ENCODE measurements around the gene ZFPM1.

ZFPM1 gene

DNA sequence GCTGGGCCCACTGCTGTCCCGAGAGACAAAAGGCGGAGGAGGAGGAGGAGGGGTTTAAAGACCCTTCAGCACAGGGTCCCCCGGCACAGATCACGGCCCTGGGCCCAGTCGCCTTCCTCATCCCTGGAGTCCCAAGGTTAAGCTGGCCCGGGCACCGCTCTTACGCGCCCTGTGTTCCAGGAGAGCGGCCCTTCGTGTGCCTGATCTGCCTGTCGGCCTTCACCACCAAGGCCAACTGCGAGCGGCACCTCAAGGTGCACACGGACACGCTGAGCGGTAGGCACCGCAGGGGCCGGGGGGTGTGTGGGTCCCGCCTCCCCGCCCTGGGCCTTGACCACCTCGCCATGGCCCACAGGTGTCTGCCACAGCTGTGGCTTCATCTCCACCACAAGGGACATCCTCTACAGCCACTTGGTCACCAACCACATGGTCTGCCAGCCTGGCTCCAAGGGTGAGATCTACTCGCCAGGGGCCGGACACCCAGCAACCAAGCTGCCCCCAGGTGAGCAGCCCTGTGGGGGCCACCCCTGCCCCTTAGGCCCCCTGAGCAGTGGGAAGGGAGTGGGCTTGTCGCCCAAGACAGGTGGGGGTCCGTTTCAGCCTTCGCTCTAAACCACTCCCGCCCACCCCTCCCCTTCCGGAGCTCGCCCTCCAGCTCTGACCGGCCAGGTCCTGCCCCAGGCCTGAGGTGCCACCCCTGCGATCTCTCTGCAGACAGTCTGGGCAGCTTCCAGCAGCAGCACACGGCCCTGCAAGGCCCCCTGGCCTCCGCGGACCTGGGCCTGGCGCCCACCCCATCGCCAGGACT is 79.6 kb downstream of the ZFPM1 start:
- DNase-seq: no peak

DNA sequence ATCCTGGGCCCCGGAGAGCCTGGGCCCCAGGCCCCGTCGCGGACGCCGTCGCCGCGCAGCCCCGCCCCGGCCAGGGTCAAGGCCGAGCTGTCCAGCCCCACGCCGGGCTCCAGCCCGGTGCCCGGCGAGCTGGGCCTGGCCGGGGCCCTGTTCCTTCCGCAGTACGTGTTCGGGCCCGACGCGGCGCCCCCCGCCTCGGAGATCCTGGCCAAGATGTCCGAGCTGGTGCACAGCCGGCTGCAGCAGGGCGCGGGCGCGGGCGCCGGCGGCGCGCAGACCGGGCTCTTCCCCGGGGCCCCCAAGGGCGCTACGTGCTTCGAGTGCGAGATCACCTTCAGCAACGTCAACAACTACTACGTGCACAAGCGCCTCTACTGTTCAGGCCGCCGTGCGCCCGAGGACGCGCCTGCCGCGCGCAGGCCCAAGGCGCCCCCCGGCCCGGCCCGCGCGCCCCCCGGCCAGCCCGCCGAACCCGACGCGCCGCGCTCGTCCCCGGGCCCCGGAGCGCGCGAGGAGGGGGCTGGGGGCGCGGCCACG is 80.4 kb downstream of the ZFPM1 start:
- DNase-seq: peak; percentile 4

DNA sequence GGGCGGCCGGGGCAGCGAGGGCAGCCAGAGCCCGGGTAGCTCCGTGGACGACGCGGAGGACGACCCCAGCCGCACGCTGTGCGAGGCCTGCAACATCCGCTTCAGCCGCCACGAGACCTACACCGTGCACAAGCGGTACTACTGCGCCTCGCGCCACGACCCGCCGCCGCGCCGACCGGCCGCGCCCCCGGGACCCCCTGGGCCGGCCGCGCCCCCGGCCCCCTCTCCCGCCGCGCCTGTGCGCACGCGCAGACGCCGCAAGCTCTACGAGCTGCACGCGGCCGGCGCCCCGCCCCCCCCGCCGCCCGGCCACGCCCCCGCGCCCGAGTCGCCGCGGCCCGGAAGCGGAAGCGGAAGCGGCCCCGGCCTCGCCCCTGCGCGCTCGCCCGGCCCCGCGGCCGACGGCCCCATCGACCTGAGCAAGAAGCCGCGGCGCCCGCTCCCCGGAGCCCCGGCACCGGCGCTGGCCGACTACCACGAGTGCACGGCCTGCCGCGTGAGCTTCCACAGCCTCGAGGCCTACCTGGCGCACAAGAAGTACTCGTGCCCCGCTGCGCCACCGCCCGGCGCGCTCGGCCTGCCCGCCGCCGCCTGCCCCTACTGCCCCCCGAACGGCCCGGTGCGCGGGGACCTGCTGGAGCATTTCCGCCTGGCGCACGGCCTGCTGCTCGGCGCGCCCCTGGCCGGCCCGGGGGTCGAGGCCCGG is 81.0 kb downstream of the ZFPM1 start:
- DNase-seq: no peak

DNA sequence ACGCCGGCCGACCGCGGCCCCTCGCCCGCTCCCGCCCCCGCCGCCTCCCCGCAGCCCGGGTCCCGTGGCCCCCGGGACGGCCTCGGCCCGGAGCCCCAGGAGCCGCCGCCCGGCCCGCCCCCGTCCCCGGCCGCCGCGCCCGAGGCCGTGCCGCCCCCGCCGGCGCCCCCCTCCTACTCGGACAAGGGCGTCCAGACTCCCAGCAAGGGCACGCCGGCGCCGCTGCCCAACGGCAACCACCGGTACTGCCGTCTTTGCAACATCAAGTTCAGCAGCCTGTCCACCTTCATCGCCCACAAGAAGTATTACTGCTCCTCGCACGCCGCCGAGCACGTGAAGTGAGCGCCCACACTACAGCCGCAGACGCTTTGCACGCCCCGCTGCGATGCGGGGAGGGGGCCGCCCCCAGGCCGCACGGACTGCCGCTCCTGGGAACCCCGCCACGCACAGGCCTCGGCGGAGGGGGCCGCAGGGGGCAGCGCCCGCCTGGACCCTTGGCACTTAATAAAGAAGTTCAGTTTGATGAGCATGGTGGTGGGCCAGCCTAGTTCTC is 81.6 kb downstream of the ZFPM1 start:
- DNase-seq: no peak

DNA sequence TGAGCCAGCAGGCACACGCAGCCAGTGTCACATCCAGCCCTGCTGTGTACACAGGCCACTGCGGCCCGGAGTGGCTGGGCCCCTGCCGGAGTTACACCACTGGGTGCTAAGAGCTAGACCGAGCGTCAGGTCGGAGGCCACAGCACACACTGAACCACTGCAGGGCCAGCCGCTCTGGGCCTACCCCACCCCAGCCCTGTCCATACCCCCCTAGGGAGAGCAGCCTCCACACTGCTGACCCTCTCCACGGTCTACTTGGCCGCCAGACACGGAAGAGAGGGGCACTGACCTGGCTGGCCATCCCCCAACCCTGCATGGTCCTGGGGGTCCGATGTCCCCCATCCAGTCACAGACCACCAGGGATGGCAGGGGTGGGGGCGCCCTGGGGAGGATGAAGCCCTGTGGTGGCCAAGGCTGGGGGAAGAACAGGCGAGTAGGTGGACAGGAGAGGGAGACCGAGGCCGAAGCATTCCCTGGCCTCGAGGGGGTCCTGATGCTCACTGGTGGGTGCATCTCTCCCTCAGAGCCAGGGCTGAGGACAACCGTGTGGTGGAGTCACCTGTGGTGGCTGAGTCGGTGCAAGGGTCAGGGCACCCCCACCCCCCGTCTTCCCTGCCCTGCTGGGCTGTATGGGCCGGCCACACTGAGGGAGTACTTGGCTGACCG is 82.2 kb downstream of the ZFPM1 start:
- no peak for DNase-seq

DNA sequence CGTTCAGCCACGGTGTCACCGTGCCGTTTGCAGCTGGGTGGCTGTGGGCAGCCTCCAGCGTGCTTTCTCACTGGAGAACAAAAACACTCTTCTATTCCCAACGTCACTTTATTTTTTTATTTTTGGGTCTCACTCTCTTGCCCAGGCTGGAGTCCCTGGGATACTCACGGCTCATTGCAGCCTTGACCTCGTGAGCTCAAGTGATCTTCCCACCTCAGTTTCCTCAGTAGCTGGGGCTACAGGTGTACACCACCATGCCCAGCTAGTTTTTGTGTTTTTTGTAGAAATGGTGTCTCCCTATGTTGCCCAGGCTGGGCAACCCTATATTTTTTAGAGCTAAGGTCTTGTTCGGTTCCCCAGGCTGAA is 82.8 kb downstream of the ZFPM1 start:
- no peak for DNase-seq

DNA sequence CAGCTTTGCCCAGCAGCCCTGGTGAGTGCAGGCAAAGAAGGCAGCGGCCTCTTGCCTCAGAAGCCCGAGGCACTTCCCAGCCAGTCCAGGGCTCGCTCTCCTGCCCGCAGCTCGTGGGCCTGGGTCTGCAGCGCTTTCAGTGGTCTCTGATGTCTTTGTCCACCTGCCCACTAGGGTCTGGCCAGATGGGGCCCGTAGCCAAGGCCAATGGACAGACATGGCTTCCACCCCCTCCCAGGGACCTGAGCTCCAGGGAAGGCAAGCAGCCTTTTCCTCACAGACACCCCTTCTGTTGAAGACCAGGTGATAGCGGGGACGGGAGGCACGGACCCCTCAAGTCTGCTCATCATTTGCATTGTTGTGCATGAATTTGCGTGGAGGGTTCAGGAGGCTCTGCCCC is 83.4 kb downstream of the ZFPM1 start:
- no peak for DNase-seq

DNA sequence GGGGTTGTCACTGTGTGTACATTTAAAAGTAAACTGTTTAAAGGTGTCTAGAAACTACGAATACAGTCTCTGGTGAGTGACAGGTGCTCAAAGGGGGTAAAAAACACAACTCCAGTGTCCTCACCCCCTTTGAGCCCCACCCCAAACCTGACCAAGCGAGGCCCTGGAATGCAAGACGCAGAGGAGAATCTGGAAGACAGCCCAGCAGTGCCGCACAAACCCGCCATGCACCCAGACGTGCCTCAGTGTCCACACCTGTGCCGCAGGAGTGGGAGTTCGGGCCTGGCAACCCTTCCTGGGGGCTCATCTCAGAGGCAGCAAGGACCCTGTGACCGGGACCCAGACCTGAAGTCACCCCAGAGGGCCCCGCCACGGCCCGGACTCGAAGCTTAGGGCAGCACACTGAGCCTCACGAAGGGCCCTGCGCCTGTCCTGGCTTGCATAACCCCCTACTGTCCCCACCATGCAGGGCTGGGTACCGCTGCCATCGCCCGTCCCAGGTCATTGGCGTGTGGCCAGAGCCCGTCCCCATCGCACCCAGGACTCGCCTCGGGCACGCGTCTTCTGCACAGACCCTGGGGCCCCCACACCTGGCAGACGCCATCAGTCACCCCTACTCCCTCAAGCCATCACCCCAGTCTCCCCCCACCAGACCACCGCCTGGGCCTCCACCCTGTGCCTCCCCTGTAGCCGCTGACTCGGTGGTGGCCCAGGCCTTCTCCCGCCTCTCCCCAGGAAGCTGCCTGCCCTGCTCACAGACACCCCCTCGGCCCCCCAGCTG is 84.1 kb downstream of the ZFPM1 start:
- no peak for DNase-seq

DNA sequence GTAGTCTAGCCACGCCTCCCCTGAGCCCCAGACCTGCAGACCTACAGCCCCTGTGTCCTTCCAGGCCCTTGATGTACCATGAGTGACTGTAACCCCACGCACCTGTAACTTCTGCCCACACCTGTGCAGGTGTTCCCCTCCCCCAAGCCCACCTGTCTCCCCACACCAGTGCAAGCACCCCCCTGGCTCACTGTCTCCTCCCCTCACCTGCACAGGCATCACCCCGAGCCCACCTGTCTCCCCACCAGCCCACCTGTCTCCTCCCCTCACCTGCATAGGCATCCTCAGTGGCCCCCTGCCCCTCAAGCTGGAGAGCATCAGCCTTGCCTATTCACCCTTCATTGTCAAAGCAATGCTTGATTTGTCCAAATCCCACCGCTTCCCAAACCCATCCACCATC is 84.8 kb downstream of the ZFPM1 start:
- no peak for DNase-seq

DNA sequence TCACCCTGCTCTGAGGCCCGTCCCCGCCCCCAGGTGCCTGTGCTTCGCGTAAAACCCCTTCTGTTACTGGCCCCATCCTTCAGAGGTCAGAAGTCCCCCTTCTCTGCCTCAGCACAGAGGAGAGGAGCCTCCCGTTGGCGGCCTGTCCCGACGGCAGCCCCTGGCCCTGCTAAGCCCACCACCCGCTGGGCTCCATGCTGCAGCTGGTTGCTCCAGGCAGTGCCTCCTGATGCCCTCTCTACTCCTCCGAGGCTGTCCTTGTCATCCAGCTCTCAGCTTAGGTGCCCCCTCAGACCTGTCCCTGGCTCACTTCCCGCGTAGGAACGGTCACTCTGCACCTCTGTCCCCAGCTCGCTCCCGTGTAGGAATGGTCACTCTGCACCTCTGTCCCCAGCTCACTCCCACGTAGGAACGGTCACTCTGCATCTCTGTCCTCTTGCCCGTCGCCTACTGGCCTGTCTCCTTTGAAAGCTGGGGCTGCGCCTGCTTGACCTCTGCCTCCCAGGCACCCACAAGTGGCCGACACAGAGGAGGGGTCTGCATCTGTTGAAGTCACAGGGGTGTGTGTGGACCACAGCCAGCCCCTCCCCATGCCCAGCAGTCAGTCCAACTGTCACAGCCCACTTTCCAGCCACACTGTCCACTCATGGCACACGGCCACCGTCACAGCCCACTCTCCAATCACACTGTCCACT is 85.4 kb downstream of the ZFPM1 start:
- no peak for DNase-seq

DNA sequence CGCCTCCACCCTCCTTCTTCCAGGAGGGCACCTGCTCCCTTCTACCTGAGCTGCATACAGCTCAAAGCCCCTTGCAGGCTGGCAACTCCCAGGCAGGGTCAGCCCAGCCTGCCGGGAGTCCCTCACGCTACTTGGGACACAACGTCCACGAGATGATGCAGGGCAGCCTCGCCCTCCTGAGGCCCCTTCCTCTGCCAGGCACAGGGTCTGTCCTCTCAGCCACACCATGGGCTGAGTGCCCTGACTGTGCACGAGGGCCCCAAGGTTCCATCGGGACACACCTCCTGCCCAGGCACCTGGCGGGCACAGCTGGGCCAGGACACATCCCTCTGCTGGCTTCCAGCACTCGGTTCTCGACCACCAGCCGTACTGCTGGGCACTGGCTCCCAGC is 86.2 kb downstream of the ZFPM1 start:
- no peak for DNase-seq

DNA sequence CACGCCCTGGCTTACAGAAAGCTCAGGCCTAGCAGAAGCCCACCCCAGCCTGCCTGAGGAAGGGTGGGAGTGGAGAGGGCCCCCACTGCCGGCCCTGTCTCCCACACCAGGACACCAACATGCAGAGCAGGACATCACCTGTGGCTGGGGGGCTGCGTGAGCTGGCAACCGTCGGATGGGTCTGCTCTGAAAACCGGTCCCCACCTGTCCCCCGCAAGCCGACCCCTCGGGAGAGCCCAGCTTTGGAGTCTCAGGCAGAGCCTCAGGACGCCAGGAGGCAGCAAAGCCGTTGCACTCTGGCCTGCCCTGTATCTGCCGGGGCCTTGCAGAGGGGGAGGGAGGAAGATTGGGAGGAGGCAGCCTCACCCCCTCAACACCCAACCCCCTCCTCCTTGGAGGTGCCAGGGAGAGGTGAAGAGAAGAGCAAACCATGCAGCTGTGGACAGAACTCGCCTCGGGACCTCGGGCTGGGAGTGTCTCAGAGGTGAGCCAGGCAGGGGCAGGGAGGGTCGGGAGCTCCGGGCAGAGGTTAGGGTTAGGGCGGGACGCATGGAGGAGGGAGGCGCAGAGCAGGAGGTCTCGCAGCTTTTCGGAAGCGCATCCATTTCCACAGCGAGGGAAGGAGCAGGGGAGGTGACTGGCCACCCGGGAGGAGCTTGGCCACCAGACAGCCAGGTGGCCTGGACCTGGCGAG is 86.7 kb downstream of the ZFPM1 start:
- no peak for DNase-seq

DNA sequence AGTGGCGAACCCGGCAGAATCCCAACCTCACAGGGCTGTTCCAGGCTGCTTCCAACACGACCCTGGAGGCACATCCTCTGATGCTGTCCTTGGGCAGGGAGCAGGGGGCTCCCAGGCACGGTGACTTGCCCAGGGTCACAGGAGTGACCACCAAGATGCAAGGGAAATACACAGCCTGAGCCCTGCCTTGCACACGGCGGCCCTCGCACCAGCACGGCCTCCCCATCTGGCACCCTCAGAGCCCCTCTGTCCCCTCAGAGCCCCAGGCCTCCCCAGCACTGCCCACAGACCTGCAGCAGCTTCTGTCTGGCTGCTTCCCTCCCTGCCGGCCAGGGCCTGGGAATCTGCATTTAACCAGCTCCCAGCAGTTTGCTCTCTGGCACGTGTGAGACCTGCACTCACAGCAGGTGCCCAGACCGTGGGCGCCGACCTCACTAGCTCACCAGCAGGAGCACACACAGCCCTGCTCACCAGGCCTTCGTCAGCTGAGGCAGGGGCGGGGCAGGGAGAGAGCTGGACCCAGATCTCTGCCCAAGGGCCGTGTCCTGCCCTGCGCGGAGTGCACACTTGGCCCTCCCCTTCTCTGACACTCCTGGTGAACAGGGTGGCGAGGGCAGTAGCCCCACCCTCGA is 87.4 kb downstream of the ZFPM1 start:
- DNase-seq: no peak

DNA sequence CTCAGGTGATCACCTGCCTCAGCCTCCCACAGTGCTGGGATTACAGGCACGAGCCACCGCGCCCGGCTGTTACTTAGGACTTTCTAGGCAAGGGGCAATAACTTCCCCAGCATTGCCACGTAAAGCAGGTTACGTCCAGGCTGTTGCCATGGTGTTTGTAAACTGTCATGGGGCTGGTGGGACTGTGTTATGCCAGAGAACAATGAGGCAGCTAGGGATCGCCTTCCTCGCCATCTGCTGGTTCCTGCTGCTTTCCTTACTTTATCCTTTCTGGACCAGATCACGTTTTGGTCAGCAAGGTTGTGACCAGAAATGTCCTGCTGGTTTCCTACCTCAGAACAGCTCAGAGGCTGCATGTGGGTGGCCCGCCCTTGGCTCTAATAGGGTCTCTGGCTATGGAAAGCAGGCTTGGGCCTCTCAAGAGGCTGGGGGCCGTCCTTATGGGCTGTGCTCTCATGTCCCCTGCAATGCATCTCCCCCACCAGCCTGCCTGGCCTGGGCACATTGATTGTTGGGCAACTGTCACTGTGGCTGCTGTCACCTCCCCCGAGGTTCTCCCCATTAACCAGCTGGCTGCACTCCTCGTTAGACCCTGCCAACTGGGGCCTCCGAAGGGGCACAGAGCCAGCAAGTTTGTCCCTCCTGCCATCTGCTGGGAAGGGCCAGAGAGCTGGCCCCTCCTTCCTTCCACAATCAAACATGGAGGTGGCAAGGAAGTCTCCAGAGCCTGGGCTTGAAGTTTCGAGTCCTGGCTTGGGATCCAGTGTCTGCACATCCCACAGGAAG is 88.9 kb downstream of the ZFPM1 start:
- no peak for DNase-seq

DNA sequence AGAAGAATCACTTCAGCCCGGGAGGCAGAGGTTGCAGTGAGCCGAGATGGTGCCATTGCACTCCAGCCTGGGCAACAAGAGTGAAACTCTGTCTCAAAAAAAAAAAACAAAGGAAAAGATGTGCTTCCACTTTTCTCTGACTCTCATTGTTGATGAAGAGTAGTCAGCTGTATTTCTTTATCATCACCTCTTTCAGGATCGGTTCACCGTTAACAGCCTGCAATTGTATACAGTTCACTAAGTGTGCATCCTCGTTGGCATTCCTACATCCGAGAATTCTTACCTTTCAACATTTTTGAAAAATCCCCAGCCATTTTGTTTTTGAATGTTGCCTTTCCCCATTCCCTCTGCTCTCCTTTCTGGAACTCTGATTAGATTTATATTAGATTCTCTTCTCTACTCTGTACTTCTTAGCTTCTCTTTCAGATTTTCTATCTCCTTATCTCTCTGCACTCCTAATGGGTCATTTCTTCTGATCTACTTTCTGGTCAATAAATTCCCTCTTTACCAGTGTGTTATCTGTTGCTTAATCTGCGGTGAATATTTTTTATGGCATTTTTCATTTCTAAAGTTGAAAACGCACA is 90.2 kb downstream of the ZFPM1 start:
- no peak for DNase-seq

DNA sequence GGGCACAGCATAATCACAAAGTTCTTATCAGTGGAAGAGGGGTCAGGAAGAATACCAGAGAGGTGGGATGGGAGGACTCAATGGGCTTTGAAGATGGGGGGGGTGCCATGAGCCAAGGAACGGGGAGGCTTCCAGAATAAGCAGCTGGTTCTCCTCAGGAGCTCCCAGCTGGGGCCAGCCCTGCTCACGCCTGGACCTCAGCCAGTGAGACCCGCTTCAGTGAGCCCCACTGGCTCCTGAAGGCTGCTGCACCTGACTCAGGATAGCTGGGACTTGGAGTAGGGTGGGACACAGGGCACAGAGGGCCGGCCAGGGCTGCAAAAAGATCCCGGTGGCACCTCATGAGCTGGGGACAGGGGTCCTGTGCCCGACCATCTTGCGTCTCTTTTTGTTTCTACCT is 92.7 kb downstream of the ZFPM1 start:
- no peak for DNase-seq

DNA sequence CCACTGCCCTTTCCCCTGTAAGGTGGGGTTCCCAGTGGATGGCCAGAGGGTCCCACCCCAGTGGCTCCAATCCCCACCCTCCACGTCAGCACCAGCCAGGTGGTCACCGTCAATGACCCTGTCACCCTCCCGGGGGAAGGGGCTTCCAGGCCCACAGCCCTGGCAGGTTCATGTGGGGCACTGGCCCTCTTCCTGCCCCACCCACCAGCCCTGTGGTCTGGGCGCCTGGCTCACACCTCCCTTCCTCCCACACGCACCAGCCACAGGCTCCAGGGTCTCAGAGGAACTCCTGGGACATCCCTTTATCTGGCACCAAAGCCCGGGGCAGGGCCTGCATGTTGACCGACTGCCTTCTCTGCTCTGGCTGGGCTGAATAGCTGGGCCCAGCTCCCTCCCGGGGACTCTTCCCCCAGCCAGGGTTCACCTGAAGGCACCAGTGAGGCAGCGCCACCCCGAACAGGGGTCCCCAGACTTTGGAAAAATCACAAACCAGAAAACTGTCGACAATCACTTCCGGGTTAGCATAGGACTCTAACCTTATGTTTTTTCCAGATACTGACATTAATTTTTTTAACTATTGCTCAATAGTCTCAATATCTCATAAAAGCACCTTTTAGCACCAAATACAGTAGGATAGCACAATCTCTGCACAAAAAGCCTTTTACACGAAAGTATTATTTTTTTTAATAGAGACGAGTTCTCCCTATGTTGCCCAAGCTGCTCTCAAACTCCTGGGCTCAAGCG is 95.2 kb downstream of the ZFPM1 start:
- DNase-seq: no peak

DNA sequence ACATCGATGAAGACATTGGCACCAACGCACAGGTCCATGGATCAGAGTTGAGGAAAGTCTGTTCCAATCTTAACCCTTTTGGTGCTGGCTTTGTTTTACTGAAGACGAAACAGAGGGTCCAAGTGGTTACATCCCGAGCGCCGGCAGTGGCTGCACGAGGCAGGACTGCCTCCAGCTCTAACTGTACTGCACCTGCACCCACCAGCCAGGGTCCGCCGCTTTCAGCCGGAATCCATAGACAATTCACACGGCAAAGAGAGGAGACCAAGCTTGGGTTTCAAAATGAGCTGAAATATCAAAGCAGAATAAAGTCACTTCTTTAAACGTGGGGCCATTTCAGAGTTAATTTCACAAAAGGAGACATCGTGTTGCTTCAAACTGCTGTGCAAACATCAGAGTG is 95.9 kb downstream of the ZFPM1 start:
- DNase-seq: no peak

DNA sequence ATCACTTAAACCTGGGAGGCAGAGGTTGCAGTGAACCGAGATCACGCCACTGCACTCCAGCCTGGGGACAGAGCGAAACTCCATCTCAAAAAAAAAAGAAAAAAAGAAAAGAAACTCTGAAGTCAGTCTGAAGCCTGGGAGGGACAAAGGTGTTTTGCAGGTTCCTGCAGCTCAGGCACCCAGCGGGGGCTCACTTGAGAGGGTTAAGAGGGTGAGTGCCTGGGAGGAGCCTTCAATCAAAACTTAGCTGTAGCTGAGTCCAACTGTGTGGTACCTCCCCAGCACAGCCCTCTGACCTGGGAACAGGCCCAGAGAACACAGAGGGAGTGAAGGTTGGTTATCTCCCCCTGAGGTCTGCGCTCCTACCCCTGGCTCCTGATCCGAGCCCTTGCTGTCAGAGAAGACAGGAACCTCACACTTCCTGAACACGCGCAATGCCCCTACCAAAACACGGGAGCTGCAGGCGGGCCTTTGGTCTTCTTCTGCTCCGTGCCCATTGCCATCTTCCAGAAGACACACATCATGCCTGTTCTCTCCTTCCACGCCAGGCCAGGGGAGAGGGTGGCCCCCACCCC is 96.7 kb downstream of the ZFPM1 start:
- no peak for DNase-seq

All from kidney glomerular epithelial cell (primary cell).